HG03039 (cell line): Measurements from ENCODE around the gene AUTS2.
"Not testable (repeated sequence)": the region's sequence is repeated elsewhere in the genome, so short reads cannot be mapped to it uniquely, and the experiment has no call there.

Source experiments
- ATAC-seq: cut with Tn5 transposase; IDR thresholded peaks from one replicate; pipeline ENCODE4 v1.9.1; 2021; ENCODE audit warnings: mild to moderate bottlenecking, moderate library complexity; ENCODE audit not compliant: unreplicated experiment

Gene AUTS2

DNA sequence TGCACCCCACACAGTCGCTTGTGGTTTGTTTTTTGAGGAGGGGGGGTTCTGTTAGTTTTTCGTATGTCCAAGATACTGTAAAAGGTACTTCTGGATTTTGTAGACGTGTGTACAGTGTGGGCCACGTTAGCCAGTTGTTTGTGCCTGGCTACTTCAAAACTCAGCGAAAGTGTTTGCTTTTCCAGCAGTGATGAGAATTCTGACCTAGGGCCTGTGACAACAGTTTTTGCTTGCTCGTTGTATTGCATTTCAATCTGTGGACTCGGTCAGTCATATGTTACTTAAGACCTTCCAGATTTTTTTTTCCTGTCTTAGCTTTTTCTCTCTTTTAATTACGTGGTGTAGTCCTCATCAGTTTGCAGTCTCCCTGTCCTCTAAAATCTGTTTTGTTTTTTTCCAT lies 1194.8 kb downstream of the AUTS2 start:
- ATAC-seq = no peak

DNA sequence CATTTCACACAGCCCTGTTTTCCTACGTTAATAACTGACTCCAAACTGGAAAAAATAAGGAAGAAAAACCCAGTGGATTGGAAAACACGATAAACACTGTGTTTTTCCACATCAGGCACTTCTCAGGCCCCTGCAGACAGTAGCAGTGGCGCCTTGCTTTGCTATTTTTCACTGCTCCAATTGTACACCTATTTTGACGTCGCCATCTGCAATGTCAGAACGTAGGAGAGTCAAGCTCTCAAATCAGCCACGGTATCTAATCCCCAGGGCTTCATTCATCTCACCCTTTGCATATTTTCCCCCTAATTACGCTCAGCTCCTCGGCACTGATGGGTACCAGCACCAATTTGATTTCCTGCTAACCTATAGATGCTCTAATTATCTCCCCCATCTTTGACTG lies 1195.5 kb downstream of the AUTS2 start:
- ATAC-seq = no peak

DNA sequence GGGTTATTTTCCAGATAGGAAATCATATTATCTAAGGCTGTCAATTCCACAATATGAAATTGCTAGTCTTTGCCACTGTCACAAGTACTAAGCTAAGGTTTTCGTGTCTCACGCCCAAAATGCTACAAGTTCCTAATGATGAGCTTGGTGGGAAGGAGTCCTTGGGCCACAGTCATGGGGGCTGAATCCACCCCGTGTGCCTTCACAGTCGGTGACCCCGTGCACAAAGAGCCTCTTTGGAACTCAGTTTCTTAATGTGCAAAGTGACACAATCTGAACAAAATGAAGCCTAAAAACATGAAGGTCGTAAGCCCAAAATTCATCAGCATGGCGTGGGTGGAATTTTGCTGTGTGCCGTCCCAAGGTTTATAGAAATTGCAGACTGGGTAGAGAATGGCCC lies 1196.7 kb downstream of the AUTS2 start:
- ATAC-seq = no peak

DNA sequence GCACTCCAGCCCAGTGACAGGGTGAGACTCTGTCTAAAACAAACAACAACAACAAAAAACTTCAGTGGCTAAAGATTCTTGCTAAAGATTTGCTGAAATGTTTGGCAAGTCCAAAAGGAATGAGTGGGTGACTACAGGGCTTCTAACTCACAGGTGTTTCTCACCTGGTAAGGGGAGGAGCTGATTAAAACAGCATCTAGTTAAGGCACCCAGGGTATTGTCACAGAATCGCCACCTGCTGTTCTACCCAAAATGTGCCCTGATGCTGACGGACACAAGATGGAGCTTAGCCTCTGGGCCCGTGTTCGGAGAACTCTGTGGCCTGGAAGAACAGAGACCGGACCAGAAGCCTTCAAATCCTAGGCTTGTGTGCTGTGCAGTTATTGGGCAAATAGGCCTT lies 1197.7 kb downstream of the AUTS2 start:
- ATAC-seq = no peak

DNA sequence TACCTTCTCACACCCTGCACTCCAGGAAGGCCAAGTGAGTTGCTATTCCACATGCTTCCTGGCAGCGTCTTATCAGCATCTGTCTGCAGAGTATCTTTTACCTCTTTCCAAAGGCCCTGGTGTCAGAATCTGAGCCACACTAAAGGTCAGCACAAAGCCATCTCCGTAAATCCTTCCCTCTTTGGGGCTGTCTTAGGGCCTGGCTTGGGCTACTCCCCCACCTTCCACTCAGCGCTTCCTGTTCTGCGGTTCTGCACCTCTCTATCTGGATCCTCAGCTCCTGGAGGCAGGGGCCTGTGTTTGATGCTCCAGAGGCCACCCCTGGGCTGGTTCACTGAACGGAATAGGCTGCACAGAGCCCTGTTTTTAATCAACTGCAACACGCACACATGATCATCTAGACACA lies 1198.8 kb downstream of the AUTS2 start:
- no peak for ATAC-seq

DNA sequence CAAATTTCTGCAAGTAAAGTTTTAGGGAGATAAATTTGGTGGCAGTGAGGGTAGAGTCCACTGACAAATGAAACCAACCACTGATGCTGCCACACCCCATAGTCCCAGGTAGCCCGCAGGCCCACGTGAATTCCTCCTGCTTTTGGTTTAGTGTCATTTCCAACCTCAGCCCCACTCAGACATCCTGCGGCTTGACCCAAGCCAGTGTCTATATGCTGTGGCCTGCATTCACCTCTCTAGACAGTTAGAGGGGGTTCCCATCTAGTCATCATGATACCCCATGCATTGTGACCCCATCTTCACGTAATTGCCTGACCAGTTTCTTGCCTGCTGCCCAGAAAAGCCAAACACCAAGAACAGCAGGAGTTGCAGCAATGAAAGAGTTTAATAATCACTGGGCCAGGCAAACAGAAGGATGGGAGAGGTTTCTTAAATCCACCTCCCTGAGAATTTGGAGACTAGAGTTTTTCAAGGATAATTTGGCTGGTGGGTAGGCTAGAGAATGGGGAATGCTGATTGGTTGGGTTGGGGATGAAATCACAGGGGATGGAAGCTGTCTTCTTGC lies 1201.6 kb downstream of the AUTS2 start:
- ATAC-seq = no peak

DNA sequence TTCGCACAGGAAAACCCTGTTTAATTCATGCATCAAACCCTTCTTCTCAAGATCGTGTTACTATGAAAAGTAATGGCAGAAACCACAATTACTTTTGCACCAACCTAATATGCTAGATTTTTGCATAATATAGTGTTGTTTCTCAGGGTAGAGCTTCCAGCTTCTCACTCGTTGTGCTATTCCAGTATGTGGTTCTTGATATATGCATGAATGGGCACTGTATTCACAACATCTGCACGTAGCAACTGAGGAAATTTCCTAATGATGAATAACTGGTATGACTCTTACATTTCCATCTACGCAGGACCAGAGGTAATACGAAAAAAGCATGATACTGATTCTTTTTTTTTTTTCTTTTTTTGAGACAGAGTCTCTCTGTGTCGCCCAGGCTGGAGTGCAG lies 1207.1 kb downstream of the AUTS2 start:
- no peak for ATAC-seq

DNA sequence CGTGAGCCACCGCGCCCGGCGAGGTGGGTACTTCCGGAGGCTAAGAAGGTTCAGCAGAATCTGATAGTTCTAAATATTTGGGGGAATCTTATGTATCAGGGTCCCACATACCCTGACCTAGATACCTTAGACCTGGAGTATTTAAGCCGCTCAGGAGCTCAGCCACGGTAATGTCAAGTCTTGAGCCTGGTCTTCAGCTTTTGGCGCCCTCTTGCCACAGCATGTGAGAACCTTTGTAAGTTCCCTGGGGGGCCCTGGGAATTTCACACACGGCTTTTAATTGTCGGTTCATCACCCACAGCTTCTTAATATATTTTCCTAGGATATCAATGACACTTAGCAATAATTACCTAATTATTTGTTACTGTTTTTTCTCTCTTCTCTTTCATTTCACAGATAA lies 1209.4 kb downstream of the AUTS2 start:
- ATAC-seq = no peak

DNA sequence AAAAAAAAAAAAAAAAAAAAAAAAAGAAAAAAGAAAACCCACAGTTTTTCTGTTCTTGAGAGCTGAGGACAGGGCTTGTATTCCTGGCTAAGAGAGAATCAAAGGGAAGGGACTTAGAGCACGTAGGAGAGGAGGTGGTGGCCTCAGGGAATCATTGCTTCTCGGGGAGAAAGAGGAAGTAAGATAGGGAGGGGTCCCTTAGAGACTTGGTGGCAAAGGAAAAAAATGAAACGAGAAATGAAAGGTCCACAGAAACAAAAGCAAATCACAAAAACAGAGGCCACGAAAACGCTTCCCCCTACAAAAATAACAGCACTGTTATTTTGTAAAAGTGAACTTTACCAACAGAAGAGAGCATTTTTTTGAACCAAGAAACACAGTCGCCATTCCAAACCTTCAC lies 1210.6 kb downstream of the AUTS2 start:
- no peak for ATAC-seq

DNA sequence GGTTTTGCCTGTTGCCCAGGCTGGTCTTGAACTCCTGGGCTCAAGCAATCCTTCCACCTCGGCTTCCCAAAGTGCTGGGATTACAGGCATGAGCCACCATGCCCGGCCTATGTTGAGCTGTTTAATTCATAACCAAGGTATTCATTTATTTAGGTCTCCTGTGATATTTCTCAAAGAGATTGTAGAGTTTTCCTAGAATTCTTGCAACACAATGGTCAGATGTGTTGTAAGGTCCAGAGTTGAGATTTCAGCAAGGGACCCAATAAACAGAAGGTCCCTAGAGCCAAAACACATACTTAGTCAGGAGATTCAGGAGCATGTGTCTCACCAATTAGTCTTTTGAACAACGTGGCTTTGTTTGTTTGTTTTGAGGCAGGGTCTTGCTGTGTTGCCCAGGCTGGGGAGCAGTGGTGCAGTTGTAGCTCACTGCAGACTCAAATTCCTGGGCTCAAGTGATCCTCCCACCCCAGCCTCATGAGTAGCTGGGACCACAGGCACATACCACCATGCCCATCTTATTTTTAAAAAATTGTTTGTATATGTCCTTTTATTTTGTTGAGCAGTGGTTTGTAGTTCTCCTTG lies 1212.4 kb downstream of the AUTS2 start:
- no peak for ATAC-seq

DNA sequence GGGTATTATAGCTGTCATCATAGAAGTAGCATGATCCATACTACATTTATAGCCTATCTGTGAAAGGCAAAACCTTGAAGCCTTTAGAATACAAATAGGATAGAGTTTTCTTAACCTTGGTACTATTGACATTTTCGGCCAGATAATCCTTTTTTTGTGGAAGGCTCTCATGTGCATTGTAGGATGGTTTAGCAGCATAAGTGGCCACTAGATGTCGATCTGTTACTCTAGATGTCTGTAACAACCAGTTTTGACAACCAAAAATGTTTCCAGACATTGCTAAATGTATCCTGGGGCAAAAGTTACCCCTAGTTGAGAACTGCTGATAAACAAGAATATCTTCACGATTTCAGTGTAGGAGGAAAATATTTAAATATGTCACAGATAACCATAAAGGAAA lies 1214.2 kb downstream of the AUTS2 start:
- ATAC-seq = no peak

DNA sequence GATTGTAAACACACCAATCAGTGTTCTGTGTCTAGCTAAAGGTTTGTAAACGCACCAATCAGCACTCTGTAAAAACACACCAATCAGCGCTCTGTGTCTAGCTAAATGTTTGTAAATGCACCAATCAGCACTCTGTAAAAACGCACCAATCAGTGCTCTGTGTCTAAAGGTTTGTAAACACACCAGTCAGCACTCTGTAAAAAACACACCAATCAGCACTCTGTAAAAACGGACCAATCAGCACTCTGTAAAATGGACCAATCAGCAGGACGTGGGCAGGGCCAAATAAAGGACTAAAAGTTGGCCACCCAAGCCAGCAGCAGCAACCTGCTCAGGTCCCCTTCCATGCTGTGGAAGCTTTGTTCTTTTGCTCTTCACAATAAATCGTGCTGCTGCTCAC lies 1224.2 kb downstream of the AUTS2 start:
- ATAC-seq = not testable (repeated sequence)

DNA sequence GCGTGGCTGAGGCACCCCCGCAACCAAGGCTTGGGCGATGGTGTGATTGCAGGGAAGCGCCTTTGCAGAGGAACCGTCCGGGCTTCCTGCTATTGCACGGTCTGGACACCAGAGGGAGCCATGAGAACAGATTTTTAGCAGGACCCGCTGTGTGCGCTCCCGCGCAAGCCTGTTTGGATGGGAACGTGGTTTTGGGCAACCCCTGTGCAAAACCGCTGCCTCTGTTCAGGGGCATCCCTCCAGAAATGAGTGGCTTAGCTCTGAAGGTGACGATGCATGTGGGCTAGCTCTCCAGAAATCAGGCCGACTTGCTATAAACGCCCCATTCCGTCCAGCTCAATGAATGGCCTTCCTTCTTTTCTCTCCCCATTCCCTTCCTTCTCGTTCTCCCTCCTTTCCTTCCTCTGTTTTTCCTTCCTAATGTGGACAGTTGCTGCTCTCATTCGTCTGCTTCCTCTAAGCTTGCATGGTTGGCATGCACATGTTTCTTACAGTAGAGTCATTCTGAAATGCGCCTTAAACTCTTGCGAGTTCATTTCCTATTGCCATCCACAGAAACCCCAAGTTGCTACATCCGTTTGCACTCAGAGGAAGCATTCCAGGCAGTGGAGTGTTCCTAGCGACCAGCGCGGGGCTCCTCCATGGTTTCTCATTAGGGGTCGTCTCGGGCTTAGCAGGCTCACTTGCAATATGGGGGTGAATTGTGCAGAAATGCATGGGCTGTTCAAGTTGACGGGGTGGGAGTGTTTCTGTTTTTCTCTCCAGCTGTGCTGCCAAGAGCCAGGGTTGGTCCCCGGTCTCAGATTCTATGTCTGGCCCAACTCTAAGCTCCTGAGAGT lies 1231.2 kb downstream of the AUTS2 start:
- peak; percentile 71 for ATAC-seq

DNA sequence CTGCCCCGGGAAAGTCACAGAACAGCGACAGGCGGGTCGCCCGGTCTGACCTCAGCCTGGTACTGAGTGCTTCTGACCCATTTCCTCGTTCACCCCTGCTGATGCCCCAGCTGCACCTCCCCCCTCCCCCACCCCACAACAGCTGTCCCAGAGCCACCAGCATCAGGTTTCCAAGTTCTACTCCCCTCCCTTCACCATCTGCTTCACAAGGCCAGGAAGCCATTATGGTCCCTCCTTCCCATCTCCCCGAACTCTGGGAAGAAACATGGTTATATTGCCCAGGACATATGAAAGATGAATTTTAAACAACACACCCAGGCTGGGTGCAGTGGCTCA lies 1231.8 kb downstream of the AUTS2 start:
- no peak for ATAC-seq

DNA sequence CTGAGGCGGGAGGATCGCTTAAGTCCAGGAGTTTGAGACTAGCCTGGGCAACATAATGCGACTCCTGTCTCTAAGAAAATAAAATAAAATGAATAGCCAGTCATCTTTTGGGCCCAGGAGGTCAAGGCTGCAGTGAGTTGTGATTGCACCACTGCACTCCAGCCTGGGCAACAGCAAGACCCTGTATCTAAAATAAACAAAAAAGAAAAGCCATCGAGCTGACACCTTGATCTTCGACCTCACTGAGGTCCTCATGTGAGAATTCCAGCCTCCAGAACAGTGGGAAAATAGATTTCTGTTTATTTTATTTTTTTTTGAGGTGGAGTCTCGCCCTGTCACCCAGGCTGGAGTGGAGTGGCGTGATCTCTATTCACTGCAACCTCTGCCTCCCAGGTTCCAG lies 1232.2 kb downstream of the AUTS2 start:
- ATAC-seq = no peak

DNA sequence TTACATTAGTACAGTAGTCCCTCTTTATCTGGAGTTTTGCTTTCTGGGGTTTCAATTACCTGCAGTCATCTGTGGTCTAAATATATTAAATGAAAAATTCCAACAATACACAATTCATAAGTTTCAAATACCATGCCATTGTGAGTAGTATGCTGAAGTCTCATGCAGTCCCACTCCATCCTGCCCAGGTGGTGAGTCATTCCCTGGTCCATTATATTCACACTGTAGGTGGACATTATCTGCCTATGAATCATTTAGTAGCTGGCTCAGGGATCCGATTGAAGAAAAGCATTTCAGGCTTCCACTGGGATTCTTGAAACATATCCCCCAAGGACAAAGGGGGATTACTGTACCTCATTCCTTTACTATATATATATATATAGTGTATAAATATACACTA lies 1235.5 kb downstream of the AUTS2 start:
- no peak for ATAC-seq

DNA sequence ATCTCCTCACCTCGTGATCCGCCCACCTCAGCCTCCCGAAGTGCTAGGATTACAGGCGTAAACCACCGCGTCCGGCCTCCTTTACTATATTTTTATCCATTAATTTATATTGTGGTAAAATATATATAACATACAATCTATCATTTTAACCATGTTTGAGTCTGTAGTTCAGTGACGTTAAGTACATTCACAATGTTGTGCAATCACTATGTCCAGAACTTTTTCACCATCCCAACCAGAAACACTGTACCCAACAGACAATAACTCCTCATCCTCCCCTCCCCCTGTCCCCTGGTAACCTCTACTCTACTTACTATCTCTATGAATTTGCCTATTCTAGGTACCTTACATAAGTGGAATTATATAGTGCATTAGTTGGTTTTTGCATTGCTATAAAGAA lies 1236.1 kb downstream of the AUTS2 start:
- no peak for ATAC-seq

DNA sequence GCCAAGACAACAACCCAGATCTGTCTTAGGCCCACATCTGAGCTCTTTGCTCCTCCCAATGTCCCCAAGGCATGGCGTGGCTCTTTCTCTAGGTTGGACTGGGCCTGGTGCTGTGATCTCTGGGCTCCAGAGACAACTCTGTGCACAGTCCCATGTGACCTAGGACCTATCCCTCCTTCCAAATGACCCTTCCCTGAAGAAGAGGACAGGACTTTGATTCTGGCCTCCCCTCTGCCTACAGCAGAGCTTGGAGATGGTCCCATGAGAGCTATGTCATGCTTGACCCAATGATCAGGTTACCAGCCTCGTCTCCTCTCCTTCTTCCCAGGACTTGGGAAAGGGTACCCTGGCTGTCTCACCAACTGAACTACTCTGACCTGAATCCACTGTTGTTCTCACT lies 1237.4 kb downstream of the AUTS2 start:
- ATAC-seq = no peak

DNA sequence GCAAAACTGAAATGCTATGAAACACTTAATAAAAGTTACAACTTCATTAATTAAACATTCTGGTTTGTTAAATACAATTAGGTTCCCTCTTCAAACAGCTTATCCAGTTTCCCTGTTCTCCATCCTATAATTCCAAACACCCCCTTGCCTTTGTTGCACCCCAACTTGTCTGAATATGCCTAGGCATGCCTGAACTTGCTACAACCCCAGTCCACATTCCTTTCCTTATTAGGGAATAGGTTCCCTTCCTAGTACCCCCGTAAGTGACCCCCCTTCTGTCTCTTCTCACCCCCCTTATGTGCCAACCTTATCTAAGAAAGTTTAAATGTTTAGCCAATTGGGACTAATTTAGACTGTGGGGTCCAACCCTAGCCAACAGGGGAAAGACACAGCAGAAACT lies 1238.0 kb downstream of the AUTS2 start:
- no peak for ATAC-seq

DNA sequence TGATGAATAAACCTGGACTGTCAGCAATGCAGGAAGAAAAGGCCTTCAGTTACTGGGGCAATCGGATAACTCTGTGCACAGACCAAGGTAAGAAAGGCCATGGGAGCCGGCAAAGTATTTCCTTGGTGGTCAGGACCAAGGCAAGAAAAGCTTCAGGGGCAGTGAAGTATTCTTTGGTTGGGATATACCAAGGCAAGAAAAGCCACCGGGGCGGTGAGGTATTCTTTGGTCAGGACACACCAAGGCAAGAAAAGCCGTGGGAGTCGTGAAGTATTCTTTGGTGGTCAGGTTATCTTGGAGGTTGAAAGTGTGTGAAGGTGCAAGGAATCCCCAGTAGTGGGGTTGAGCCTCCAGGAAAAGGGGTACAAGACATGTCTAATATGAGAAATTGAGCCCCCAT lies 1238.7 kb downstream of the AUTS2 start:
- ATAC-seq = no peak

DNA sequence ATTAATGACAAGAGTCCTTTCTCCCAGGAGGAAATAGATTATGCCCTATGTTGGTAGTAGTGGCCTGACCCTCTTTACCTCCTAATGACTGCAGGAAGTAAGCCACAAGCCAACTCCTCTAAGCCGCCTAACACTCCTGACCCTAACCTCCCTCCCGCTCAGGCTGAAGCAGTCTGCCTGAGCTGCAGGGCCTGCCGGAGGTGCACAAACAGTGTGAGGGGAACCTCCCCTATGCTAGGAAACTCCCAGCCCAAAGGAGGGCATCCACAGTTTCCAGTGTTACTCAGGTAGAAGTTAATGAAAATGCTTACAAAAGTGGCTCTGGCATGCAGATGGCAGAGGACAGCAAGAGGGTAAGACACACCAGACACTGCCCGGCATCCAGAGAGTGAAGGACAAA lies 1239.3 kb downstream of the AUTS2 start:
- ATAC-seq = no peak

DNA sequence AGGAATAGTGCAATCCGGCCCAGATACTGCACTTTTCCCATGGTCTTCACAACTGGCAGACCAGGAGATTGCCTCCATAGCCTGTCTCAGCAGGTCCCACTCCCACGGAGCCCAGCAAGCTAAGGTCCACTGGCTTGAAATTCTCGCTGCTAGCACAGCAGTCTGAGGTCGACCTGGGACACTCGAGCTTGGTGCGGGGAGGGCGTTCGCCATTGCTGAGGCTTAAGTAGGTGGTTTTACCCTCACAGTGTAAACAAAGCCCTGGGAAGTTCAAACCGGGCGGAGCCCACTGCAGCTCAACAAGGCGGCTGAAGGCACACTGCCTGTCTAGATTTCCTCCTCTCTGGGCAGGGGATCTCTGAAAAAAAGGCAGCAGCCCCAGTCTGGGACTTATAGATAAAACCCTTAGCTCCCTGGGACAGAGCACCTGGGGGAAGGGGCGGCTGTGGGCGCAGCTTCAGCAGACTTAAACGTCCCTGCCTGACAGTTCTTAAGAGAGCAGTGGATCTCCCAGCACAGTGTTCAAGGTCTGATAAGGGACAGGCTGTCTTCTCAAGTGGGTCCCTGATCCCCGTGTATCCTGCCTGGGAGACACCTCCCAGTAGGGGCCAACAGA lies 1240.1 kb downstream of the AUTS2 start:
- ATAC-seq = no peak
